Common myeloid progenitor, CD34-positive (primary cell): ENCODE data around the gene SYNE1.

Experiments
- CTCF ChIA-PET: fragments of 350-600 bp; sonication (Branson Sonifier 250); formaldehyde crosslinking; loops from one replicate; lab custom pipeline; 2021; ENCODE audit warnings: antibody characterized with exemption; lab: Charles Lee
- POLR2A ChIA-PET: fragments of 350-600 bp; sonication (Branson Sonifier 250); formaldehyde crosslinking; loops from one replicate; lab custom pipeline; 2021; ENCODE audit warnings: antibody characterized with exemption; lab: Charles Lee
- DNase-seq, 3 donors: peaks; one replicate each; pipeline versions ENCODE4 v3.0.0 to v3.0.0-alpha.2; 2013
- H3K27ac ChIP-seq, 2 experiments: 1 replicate in 1 of 2; 2 replicates in 1 of 2; pipeline ENCODE4 v1.7.0; 2013; ENCODE audit warnings: inconsistent platforms in 2 of 2, low read length in 2 of 2, mild to moderate bottlenecking in 2 of 2, low read depth in 1 of 2, moderate library complexity in 1 of 2; ENCODE audit not compliant: severe bottlenecking in 2 of 2, insufficient read depth in 1 of 2, poor library complexity in 1 of 2
- H3K27me3 ChIP-seq, 5 experiments: replicated peaks in 2 of 5; 1 replicate in 3 of 5; 2 replicates in 2 of 5; pipeline versions ENCODE4 v1.6.1 to v1.7.0; 2013; ENCODE audit warnings: low read length in 4 of 5, mild to moderate bottlenecking in 2 of 5, moderate library complexity in 2 of 5, inconsistent platforms in 1 of 5; ENCODE audit not compliant: insufficient read depth in 5 of 5, control insufficient read depth in 4 of 5
- H3K36me3 ChIP-seq, 4 experiments: 1 replicate in 2 of 4; 2 replicates in 2 of 4; pipeline versions ENCODE4 v1.6.1 to v1.7.0; 2013; ENCODE audit warnings: low read length in 3 of 4, control low read depth in 1 of 4, mild to moderate bottlenecking in 1 of 4; ENCODE audit not compliant: control insufficient read depth in 4 of 4, insufficient read depth in 4 of 4
- H3K4me1 ChIP-seq, 4 experiments: 1 replicate in 3 of 4; 2 replicates in 1 of 4; pipeline versions ENCODE4 v1.6.1 to v1.7.1; 2013; ENCODE audit warnings: low read length in 3 of 4, mild to moderate bottlenecking in 3 of 4, control low read depth in 1 of 4, inconsistent platforms in 1 of 4, moderate library complexity in 1 of 4; ENCODE audit not compliant: control insufficient read depth in 4 of 4, insufficient read depth in 4 of 4; ENCODE audit errors: control extremely low read depth in 1 of 4
- H3K4me3 ChIP-seq, 7 experiments: 1 replicate in 4 of 7; 2 replicates in 3 of 7; pipeline versions ENCODE4 v1.5.1 to v1.7.0; 2013; ENCODE audit warnings: mild to moderate bottlenecking in 7 of 7, low read length in 6 of 7, moderate library complexity in 6 of 7, inconsistent platforms in 2 of 7, low read depth in 2 of 7, control low read depth in 1 of 7; ENCODE audit not compliant: insufficient read depth in 4 of 7, control insufficient read depth in 1 of 7; ENCODE audit errors: extremely low read depth in 1 of 7
- H3K9me3 ChIP-seq, 5 experiments: 1 replicate in 4 of 5; 2 replicates in 1 of 5; pipeline versions ENCODE4 v1.6.1 to v1.7.1; 2013; ENCODE audit warnings: low read length in 4 of 5, mild to moderate bottlenecking in 2 of 5, inconsistent platforms in 1 of 5, low read depth in 1 of 5, moderate library complexity in 1 of 5; ENCODE audit not compliant: control insufficient read depth in 4 of 5, insufficient read depth in 2 of 5; ENCODE audit errors: control extremely low read depth in 1 of 5
- WGBS: methylation state at CpG from one replicate; pipeline ENCODE4 v1.1.5; 2013; ENCODE audit not compliant: insufficient coverage; 5-methylcytosine and 5-hydroxymethylcytosine counted together

The SYNE1 gene

GRCh38 chr6:152110886-152111820 lies 526.0 kb downstream of the SYNE1 start:
- H3K36me3 ChIP-seq, result no peaks in the 10 kb centered on the region
- peak overlapping the region in 1 of 7 experiments; percentile 1 for H3K4me3 ChIP-seq
- WGBS, result 75% methylated on average over 19 of the region's 20 CpGs
- no peaks in the 10 kb centered on the region for H3K9me3 ChIP-seq
- ChIA-PET POLR2A (interaction anchor here (0.6 kb wide), 1 partner anchor 257 kb away, joined by 7 read pairs; no protein-coding TSS in a partner anchor), CTCF (interaction anchor here (0.6 to 1.9 kb wide), 3 partner anchors 11 to 56 kb away, joined by 3 to 5 read pairs (median 3); no protein-coding TSS in a partner anchor)
- H3K4me1 ChIP-seq, result peaks cover 0 to 19% (median 6%) of the 10 kb centered on the region in 4 experiments
- no peaks in the 10 kb centered on the region for H3K27me3 ChIP-seq
- no peak overlapping the region for H3K27ac ChIP-seq
- DNase-seq, result peak in 2 of 3 donors; percentile 43 to 59

DNA sequence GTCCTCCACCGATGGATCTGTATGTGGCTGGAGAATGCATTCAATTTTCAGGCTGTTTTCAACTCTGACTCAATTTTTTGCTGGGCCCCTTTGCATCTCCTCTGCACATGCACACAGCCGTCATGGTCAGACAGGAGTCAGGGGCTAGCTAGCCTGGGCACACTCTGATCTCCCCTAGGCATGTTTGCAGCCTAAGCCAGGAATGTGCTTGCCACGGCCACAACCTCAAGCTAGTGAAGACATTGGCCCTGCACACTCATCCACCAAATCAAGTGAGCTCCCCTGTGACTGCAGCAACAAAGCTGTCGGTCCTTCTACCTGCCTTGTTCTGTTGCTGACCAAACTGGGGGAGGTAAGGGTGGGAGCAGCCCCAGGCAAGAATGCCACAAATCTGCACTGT lies 529.2 kb downstream of the SYNE1 start:
- Histone ChIP-seq H3K27me3 (no peaks in the 10 kb centered on the region), H3K9me3 (no peaks in the 10 kb centered on the region), H3K4me1 (peaks cover 0 to 19% (median 6%) of the 10 kb centered on the region in 4 experiments), H3K4me3 (no peak overlapping the region), H3K27ac (no peak overlapping the region), H3K36me3 (no peaks in the 10 kb centered on the region)
- CTCF ChIA-PET, result interaction anchor here (0.7 kb wide), 1 partner anchor 13 kb away, joined by 3 read pairs; no protein-coding TSS in a partner anchor
- DNase-seq, result no peak
- POLR2A ChIA-PET, result no interaction called here
- 93% methylated on average over 3 of the region's 4 CpGs for WGBS

DNA sequence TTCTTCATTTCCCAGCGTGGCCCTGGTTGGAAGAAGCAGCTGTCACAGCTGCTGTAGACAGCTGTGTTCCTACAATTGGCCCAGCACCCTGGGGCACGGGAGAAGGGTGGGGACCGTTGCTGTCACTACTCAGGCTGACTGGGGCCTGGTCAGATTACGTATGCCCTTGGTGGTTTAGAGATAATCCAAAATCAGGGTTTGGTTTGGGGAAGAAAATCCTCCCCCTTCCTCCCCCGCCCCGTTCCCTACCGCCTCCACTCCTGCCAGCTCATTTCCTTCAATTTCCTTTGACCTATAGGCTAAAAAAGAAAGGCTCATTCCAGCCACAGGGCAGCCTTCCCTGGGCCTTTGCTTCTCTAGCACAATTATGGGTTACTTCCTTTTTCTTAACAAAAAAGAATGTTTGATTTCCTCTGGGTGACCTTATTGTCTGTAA lies 537.0 kb downstream of the SYNE1 start:
- Histone ChIP-seq H3K36me3 (no peaks in the 10 kb centered on the region), H3K27ac (no peak overlapping the region), H3K9me3 (no peaks in the 10 kb centered on the region), H3K4me1 (peaks cover 0 to 7% (median 7%) of the 10 kb centered on the region in 4 experiments), H3K4me3 (no peak overlapping the region), H3K27me3 (no peaks in the 10 kb centered on the region)
- peak in 2 of 3 donors; percentile 16 for DNase-seq
- 16% methylated on average over 6 of the region's 7 CpGs for WGBS
- POLR2A ChIA-PET, result no interaction called here
- CTCF ChIA-PET, result interaction anchor here (0.7 kb wide), 1 partner anchor 932 kb away, joined by 3 read pairs; no protein-coding TSS in a partner anchor

GRCh38 chr6:152099446-152100182 lies 537.5 kb downstream of the SYNE1 start:
- peaks cover 0 to 7% (median 7%) of the 10 kb centered on the region in 4 experiments for H3K4me1 ChIP-seq
- H3K27ac ChIP-seq, result no peak overlapping the region
- H3K9me3 ChIP-seq, result no peaks in the 10 kb centered on the region
- DNase-seq, result no peak
- no peaks in the 10 kb centered on the region for H3K36me3 ChIP-seq
- no peak overlapping the region for H3K4me3 ChIP-seq
- H3K27me3 ChIP-seq, result no peaks in the 10 kb centered on the region
- ChIA-PET POLR2A (no interaction called here), CTCF (interaction anchor here (0.7 kb wide), 1 partner anchor 933 kb away, joined by 3 read pairs; no protein-coding TSS in a partner anchor)
- 96% methylated on average over 4 of the region's 4 CpGs for WGBS

DNA sequence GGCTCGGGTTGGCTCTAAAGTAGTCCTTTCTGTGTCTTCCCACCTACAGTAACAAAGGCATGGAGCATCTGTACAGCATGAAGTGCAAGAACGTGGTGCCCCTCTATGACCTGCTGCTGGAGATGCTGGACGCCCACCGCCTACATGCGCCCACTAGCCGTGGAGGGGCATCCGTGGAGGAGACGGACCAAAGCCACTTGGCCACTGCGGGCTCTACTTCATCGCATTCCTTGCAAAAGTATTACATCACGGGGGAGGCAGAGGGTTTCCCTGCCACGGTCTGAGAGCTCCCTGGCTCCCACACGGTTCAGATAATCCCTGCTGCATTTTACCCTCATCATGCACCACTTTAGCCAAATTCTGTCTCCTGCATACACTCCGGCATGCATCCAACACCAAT lies 538.5 kb downstream of the SYNE1 start:
- Histone ChIP-seq H3K4me3 (no peak overlapping the region), H3K4me1 (peaks cover 0 to 7% (median 7%) of the 10 kb centered on the region in 4 experiments), H3K27ac (no peak overlapping the region), H3K9me3 (no peaks in the 10 kb centered on the region), H3K27me3 (no peaks in the 10 kb centered on the region), H3K36me3 (no peaks in the 10 kb centered on the region)
- no peak for DNase-seq
- ChIA-PET POLR2A (no interaction called here), CTCF (no interaction called here)
- 89% methylated on average over 14 of the region's 14 CpGs for WGBS

GRCh38 chr6:152096863-152097496 lies 540.2 kb downstream of the SYNE1 start:
- no peaks in the 10 kb centered on the region for H3K36me3 ChIP-seq
- WGBS, result no CpG with 5 or more reads among the region's 5 CpGs
- ChIA-PET POLR2A (no interaction called here), CTCF (no interaction called here)
- no peaks in the 10 kb centered on the region for H3K27me3 ChIP-seq
- DNase-seq, result no peak
- H3K27ac ChIP-seq, result no peak overlapping the region
- H3K4me3 ChIP-seq, result no peak overlapping the region
- peaks cover 0 to 7% (median 7%) of the 10 kb centered on the region in 4 experiments for H3K4me1 ChIP-seq
- H3K9me3 ChIP-seq, result no peaks in the 10 kb centered on the region
